Neural cell (in vitro differentiated cells): Measurements from ENCODE around the gene IRF9.

Source experiments
- EP300 ChIP-seq: fragments of 450-650 bp; conservative IDR thresholded peaks from 2 replicates; pipeline ENCODE4 v1.6.1; 2014; ENCODE audit warnings: antibody characterized with exemption, mild to moderate bottlenecking, moderate library complexity; ENCODE audit not compliant: poor library complexity, severe bottlenecking
- EZH2 ChIP-seq: fragments of 200-600, 300-800 bp; shearing (Covaris generic), sonication (generic); IDR thresholded peaks from 2 replicates; pipeline ENCODE4 v1.6.1; 2014; ENCODE audit warnings: antibody characterized with exemption, low read length, borderline replicate concordance, mild to moderate bottlenecking; ENCODE audit not compliant: insufficient read depth, poor library complexity, severe bottlenecking
- POLR2AphosphoS5 ChIP-seq: IDR thresholded peaks from 2 replicates; pipeline ENCODE4 v1.6.1; 2012
- SMC3 ChIP-seq: fragments of 450-650 bp; conservative IDR thresholded peaks from 2 replicates; pipeline ENCODE4 v1.6.1; 2014; ENCODE audit warnings: antibody characterized with exemption, mild to moderate bottlenecking, moderate library complexity; ENCODE audit not compliant: poor library complexity
- TAF1 ChIP-seq: IDR thresholded peaks from 2 replicates; pipeline ENCODE4 v1.6.1; 2012; ENCODE audit warnings: low read depth
- TF ChIP-seq, protein P1 (sequence below): fragments of 450-650 bp; IDR thresholded peaks from 2 replicates; pipeline ENCODE4 v1.5.1; 2014; ENCODE audit warnings: antibody characterized with exemption, mild to moderate bottlenecking, moderate library complexity; ENCODE audit not compliant: poor library complexity, severe bottlenecking
- TF ChIP-seq, protein P2 (sequence below): IDR thresholded peaks from 2 replicates; pipeline ENCODE4 v1.6.1; 2012; ENCODE audit warnings: borderline replicate concordance

DNA sequence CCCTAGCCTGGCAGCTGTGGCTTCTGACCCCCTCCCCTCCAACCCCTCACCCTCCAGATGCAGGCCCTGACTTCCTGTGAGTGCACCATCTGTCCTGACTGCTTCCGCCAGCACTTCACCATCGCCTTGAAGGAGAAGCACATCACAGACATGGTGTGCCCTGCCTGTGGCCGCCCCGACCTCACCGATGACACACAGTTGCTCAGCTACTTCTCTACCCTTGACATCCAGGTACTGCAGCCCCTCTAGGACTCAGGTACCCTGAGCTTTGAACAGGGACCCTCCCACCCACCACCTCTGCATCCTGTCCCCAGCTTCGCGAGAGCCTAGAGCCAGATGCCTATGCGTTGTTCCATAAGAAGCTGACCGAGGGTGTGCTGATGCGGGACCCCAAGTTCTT lies 6.0 kb upstream of the IRF9 start:
- no peak for TF ChIP-seq POLR2AphosphoS5
- TF ChIP-seq, protein P1, sequence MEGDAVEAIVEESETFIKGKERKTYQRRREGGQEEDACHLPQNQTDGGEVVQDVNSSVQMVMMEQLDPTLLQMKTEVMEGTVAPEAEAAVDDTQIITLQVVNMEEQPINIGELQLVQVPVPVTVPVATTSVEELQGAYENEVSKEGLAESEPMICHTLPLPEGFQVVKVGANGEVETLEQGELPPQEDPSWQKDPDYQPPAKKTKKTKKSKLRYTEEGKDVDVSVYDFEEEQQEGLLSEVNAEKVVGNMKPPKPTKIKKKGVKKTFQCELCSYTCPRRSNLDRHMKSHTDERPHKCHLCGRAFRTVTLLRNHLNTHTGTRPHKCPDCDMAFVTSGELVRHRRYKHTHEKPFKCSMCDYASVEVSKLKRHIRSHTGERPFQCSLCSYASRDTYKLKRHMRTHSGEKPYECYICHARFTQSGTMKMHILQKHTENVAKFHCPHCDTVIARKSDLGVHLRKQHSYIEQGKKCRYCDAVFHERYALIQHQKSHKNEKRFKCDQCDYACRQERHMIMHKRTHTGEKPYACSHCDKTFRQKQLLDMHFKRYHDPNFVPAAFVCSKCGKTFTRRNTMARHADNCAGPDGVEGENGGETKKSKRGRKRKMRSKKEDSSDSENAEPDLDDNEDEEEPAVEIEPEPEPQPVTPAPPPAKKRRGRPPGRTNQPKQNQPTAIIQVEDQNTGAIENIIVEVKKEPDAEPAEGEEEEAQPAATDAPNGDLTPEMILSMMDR, result no peak
- no peak for TF ChIP-seq EP300
- no peak for TF ChIP-seq TAF1
- TF ChIP-seq SMC3, result no peak
- TF ChIP-seq, protein P2, sequence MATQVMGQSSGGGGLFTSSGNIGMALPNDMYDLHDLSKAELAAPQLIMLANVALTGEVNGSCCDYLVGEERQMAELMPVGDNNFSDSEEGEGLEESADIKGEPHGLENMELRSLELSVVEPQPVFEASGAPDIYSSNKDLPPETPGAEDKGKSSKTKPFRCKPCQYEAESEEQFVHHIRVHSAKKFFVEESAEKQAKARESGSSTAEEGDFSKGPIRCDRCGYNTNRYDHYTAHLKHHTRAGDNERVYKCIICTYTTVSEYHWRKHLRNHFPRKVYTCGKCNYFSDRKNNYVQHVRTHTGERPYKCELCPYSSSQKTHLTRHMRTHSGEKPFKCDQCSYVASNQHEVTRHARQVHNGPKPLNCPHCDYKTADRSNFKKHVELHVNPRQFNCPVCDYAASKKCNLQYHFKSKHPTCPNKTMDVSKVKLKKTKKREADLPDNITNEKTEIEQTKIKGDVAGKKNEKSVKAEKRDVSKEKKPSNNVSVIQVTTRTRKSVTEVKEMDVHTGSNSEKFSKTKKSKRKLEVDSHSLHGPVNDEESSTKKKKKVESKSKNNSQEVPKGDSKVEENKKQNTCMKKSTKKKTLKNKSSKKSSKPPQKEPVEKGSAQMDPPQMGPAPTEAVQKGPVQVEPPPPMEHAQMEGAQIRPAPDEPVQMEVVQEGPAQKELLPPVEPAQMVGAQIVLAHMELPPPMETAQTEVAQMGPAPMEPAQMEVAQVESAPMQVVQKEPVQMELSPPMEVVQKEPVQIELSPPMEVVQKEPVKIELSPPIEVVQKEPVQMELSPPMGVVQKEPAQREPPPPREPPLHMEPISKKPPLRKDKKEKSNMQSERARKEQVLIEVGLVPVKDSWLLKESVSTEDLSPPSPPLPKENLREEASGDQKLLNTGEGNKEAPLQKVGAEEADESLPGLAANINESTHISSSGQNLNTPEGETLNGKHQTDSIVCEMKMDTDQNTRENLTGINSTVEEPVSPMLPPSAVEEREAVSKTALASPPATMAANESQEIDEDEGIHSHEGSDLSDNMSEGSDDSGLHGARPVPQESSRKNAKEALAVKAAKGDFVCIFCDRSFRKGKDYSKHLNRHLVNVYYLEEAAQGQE, result no peak
- no peak for TF ChIP-seq EZH2
